GM21423 (cell line): ENCODE data around the gene TARBP1.
"Not testable (repeated sequence)": the region's sequence is repeated elsewhere in the genome, so short reads cannot be mapped to it uniquely, and the experiment has no call there.

Experiments used
- ATAC-seq: cut with Tn5 transposase; IDR thresholded peaks from one replicate; pipeline ENCODE4 v1.9.1; 2021; ENCODE audit warnings: mild to moderate bottlenecking, moderate library complexity; ENCODE audit not compliant: unreplicated experiment

Gene TARBP1

DNA sequence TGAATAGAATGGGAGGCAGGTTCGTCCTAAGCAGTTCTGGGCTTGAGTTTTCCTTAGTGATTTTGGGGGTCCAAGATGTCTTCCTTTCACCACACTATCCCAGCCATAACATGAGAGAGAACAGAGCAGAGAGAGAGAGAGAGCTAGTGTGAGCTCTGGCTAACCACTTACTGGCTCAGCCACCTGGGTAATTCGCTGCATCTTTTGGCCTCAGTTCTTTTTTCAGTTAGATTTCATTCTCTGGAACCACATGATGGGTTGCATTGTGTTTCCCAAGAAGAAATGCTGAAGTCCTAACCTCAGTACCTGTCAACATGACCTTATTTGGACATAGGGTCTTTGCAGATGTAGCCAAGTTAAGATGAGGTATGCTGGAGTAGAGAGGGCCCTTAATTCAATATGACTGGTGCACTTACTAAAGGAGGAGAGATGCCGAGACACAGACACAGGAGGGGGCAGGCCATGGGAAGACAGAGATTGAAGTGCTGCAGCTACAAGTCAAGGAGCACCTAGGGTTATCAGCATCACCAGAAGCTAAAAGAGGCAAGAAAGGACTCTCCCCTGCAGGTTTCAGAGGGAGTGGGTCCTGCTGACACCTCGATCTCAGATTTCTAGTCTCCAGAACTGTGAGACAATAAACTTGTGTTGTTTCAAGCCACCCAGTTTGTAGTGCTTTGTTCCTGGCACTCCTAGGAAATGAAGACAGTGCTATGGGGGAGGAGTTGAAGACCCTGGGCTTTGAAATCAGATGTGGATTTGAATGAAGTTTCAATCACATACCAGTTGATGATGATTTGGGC lies 26.2 kb upstream of the TARBP1 start:
- ATAC-seq, result no peak

DNA sequence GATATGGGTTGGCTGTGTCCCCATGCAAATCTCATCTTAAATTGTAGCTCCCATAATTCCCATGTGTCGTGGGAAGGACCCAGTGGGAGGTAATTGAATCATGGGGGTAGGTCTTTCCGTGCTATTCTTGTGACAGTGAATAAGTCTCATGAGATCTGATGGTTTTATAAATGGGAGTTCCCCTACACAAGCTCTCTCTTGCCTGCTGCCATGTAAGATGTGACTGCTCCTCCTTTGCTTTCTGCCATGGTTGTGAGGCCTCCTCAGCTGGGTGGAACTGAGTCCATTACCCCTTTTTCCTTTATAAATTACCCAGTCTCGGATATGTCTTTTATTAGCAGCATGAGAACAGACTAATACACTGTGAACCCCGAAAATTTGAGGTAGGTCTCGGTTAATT lies 25.3 kb upstream of the TARBP1 start:
- ATAC-seq, result not testable (repeated sequence)

DNA sequence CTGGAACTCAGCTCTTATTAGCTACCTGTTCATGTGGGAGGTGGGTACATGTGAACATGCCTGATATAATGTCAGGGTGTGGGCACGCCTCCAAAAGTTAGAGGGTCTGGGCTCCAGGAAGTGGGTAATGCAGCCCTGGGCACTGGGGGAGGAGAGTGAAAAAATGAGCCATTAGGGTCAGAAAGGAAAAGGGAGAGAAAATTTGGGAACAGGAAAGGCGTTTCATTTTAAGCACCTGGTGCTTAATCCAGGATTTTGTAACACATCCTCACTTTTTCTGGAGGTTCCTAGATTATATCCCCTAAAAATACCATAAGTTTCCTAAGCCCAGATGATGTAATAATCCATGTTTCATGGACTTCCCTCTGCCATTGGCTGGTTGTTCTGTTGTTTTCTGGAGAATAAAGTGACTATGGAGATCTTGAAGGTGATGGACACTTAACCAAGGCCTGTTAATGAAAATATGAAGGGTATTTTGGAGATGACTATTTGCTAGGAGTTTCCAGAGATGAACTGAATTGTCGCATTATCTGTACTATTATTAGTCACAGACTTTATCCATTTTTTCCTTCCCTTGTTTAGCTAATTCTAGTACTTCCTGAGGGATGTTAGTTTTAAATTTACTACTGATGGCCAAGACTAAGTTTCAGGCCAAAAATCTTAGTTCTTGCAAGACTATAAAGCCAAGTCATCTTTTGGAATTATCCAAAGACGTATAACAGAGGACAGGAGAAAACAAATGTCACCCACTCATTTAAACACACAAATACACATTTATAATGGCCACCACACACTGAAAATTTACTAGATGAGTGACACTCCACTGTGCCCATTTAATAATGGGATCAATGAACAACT lies 24.4 kb upstream of the TARBP1 start:
- no peak for ATAC-seq

DNA sequence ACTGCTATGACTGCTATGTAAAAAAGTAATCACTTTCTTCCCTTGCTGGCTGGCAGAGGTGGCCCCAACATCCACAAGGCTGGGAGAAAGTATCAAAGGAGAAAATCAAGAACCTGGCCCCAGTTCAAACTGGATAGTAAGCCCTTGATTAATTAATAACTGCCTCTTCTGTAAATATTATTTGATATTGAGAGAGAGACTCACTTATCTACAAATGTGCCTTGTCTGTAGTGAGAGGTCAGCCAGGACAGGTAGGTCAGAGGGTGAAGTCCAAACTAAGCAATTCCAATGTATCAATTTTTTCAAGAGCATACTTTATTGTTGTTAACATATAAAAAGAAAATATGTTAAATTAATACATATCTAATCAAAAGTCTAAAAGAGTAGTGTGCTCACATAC lies 23.8 kb upstream of the TARBP1 start:
- ATAC-seq, result no peak

DNA sequence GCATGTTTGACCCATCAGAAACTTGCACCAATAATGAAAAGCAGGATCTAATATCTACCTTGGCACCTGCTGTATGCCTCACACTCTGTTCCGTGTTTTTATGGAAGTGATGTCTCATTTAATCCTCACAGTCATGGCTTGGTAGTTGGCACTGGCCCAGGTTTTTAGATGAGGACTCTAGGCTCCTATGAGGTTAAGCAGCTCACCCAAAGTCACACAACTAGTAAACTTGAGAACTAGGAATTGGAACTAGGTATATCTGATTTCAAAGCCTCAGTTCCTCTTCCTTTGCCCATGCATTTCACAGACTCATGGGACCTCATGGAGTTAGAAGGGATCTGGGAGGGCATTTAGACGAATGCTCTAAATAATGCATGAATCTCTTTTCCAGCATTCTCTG lies 21.3 kb upstream of the TARBP1 start:
- ATAC-seq, result no peak

DNA sequence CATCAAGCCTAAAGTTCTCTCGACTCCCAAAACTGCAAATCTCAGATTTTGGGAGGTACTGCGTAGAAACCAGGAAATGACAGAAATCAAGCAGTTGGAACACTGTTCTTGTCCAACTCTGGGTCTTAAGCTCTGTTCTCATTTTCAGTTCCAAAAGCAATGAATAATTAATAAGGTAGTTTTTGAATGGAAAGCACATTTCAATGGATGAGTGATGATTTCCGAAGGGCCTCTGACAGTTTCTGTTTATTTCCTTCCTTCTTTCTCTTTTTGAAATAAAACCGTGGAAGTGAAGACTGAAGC lies 20.9 kb upstream of the TARBP1 start:
- ATAC-seq, result no peak

DNA sequence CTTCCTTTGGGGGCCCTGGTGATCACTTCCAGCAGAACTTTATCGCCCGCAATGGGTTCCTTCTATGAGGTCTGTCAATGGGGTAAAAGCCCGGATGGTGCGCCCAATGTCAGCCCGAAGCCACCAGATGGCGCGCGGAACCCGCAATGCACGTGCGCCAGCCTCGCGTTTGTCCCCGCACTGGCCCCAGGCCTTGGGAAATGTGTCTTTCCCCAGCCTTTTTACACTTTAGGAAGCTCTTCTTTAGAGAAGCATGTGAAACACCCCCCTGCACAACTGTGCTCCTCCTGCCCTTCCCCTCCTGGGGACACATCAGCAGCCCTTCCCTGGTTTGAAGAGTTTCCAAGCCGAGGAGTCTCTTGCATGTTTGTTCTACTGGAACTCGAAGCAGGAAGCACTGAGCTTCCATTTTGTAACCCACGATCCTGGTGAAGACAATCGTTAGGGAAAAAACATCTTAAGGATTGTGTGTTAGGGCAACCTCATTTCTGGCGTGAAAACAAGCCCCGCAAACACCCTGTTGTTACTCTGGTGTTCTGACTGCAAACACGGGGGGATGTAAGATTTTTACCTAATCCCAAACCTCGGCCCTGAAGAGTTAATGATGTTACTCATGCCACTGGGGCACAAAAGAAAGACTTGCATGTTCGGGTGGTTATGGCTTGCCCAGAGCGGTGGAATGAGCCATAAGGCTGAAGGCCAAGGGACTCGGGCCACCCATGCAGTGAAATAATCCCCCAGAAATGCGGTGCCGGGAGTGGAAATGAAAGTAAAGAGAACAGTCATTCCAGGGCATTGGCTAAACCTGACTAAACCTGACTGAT lies 20.4 kb upstream of the TARBP1 start:
- peak; percentile 42 for ATAC-seq

DNA sequence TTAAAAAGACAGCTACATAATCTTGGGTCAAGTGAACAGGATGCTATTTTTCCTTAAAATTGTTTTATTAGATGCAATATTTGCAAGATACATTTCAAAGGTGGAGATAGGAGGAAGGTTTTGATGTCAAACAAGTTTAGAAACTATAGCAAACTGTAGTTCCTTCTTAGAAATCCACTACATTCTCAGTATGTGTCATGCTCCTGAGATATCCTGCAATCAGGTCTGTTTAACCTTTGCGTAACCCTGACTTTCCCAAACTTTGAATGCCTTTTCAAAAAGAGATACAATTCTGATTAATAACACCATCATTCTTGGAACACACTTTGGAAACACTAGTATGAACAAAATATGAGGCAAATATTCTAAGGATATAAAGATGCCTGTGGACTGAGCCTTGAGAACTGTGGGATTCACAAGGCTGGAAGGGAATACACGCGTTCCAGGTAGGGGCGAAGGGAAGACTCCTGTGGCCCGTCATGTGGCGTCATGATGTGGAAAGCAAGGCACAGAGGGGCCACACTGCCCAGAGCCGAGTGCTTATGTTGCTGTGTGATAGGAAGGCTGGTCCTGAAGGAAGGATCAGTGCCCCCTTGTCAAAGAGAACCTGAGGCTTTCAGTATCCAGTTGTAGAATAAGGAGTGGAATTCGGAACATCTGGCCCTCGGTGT lies 19.6 kb upstream of the TARBP1 start:
- ATAC-seq, result no peak

DNA sequence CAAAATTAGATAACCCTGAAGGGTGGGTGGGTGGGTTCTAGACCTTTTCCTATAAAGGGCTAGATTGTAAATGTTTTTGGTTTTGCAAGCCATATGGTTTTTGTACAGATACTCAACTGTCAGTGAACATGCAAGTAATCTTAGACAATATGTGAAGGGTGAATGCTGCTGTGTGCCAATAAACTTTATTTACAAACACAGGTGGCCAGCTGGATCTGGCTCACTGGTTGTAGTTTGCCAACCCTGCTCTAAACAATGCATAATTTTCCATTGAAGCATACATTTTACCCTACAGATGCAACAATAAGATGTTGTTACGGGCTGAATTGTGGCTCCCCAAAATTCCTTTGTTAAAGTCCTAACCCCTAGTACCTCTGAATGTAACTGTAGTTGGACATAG lies 18.6 kb upstream of the TARBP1 start:
- ATAC-seq, result no peak

DNA sequence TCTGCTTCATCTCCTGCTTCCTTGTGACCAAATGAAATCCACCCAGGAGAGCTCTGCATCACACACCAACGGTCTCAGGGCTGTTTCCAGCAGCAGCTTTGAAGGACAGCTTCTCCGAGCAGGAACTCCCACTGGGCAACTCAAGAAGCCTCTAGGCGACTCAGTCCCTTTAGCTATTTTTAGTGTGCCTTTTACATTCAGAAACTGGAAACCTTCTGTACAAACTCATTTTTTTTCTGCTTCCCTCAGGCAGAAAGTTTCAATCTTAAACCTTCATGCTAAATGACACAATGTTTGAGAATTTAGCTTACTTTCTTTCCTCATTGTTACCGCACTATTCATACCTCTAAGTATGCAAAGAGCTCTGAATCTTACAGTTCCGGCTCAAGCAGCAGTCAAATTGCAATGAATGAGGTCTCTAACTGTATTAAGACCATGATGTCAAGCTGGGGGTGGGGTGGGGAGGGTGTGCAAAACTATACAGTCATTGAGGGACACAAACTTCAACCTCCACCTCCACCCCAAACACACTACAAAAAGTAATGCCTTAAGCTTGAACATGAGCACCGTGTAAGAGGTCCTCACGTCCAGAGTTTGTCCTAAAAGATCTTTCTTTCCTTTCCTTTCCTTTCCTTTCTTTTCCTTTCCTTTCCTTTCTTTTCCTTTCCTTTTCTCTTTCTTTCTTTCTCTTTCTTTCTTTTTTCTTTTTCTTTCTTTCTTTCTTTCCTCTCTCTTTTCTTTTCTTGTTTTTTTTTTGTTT lies 16.4 kb upstream of the TARBP1 start:
- peak; percentile 76 for ATAC-seq

DNA sequence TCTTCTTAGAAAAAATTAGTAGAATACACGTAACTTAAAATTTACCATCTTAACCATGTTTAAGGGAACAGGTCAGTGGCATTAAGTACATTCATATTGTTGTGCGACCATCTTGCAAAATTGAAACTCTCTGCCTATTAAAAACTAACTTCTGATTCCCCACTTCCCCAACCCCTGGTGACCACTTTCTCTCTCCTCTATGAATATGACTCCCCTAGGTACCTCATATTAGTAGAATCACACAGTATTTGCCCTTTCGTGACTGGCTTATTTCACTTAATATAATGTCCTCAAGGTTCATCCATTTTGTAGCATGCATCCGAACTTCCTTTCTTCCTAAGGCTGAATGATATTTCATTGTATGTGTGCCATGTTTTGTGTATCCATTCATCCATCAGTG lies 15.1 kb upstream of the TARBP1 start:
- no peak for ATAC-seq

DNA sequence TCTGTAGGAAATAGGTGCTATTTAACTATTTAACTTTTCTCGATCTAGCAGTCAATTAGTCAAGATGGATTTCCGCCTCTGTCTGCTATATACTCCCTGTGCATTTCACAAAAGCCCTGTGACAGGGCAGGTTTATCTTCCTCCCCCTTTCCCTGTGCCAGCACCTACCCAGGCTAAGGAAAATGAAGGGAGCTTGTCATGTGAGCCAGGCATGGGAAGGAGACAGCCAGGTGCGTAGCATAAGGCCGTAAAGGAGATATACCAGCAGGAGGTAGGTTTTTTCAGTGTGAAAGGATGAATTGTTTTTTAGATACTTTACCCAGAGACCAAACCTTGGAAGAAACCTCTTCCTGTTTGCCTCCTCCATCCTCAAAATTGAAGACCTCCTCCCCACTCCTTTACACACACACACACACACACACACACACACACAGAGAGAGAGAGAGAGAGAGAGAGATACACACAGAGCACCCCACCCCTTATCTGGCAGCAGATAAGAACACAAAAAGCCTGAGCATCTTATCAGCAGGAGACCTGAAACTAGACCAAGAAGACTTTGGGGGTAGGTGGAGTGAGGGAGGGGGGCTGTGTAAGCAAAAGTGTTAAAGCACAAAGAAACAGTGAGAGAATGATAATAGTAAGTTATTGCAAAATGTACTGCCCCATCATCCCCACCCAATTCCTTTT lies 12.0 kb upstream of the TARBP1 start:
- no peak for ATAC-seq

DNA sequence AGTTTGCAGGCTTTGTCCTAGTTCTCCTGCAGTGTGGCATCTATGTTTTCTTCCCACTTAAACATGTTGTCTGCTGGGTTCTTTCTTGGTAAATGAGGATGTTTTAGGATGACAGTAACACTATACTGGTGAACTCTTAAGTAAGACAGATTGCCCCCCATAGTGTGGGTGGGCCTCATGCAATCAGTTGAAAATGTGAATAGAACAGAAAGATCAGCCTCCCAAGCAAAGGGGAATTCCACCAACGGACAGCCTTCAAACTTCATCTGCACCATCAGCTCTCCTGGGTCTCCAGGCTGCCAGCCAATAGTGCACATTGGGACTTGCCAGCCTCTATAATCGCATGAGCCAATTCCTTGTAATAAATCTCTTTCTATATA lies 10.7 kb upstream of the TARBP1 start:
- no peak for ATAC-seq

DNA sequence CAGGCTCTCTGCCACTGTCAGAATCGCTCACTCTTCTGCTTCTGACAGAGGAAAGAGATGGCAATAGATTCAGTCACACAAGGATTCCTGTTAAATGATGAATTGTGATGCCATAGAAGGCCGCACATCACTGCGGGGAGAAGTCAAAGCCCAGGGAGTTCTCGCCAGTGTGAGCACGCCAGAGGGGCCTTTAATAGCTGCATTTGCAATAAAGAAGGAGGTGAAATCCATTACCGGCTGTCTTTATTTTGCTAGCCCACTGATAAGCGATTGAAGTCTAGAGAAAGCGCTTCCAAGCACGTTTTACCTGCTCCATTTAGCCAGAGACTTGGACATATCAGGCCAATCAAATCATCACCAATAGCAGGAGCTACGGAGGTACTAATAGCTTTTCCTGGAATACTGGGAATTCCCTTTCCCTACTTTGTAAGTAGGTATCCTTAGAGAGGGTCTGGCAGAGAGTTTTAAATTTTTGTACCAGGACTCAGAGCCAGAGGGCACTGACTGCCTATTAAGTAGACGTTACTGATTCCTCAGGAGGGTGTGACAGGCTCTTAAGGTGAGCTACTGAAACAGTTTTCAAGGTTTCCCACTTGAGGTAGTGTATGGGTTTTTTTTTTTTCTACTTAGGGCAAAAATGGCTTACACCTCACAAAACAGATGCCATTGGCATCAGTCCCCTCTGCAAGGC lies 10.2 kb upstream of the TARBP1 start:
- no peak for ATAC-seq

DNA sequence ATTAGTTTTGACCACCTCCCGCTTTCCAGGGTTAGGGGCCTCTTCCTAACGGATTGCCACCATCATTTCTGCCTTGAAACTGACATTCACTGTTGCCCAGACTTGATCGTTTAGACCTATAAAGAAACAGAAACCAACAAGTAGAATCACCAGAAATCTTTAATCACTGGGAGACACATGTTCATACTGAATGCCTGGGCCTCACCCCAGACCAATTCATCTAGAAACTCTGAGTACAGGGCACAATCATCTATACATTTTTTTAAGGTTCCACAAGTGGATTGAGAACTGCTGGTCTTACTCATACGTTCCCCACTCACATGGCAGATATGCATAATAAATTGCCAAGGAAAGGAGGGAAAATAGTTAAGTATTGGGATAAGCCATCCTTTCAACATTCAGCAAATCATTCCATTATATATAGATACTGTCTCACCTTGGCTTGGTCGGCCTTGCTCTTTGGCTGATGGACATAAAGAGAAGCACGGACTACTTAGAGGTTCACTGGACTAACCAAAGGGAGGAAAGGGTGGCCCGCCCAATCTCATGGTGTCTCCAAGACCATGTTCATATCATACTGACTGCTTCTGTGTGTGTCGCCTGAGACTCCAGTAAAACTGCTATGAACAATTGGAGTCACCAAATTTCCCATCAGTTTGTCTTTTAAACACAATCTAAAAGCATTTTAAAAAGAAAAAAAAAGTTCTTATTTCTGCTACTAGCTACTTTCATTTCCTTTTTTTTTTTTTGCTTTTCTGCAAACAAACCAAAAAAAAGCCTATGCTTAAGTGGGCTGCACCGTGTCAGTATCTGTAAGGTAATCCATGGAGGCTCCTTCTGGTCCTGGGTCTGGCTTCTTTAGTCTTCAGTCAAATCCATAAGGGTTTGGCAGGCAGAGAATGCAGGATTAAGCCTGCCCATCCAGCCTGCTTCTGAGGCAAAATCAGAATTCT lies 9.4 kb upstream of the TARBP1 start:
- no peak for ATAC-seq

DNA sequence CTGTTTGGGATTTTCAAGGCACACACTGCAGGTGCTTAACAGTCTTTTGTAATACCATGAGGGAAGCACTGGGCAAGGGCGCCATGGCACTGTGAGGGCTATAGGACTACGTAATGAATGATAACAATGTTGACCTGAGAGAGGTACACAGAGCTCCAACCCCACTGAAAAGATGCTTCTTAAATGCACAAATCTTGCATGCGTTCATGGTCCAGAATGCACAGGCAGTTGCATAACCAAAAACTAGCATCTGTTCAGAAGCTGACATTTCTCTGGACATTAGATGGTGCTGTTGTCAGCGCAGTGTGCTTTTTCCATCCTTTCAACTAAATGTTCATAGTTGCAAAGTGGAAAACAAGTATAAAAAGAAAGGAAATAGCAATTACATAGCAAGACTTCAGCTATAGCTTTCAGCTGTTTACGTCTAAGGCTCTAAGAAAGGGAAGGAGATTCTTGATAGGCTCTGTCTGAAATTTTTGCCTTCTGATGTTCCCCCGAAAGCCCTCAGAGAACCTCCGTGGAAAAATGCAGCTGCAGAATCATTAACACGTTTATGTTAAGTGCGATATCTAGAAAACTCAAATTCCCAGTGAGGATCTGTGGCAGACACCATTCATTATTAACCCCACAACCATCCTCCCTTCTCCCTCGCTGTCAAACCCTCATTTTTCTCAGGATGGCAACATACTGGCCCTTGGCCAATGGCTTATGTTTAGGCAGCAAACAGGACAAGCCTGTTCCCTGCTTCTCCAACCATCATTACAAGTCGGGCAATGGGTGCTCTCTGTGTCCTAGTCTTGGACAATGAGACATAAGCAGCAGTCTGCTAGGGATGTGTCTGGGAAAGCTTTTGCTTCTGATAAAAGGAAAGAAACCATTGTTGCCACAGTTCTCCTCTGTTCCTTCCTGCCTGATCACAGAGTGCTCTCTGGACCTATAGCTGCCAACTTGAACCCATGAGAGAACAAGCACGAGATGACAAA lies 8.2 kb upstream of the TARBP1 start:
- no peak for ATAC-seq
